Vagina (tissue), 2 donors: Measurements from ENCODE around the gene E2F8. TPM values are rescaled to one million over a fixed set of nuclear protein-coding genes. Genes with fewer than 3 reads are reported as not detected.

Experiments
- DNase-seq, 2 donors: peaks; one replicate each; pipeline ENCODE4 v3.0.0-alpha.2; 2017; ENCODE audit errors: extremely low spot score in 2 of 2
- H3K27ac ChIP-seq: fragments of 200-600 bp; sonication (generic); one replicate; pipeline ENCODE4 v1.5.1; 2019
- H3K27me3 ChIP-seq: fragments of 200-600 bp; sonication (generic); one replicate; pipeline ENCODE4 v1.5.1; 2019
- H3K36me3 ChIP-seq, 2 donors: fragments of 200-600 bp; sonication (generic); one replicate each; pipeline ENCODE4 v1.5.1; 2017 to 2019
- H3K4me1 ChIP-seq: fragments of 200-600 bp; sonication (generic); one replicate; pipeline ENCODE4 v1.5.1; 2019
- H3K4me3 ChIP-seq, 2 donors: fragments of 200-600 bp; sonication (generic); 1 replicate in 1 of 2; 2 replicates in 1 of 2; pipeline ENCODE4 v1.5.1; 2016 to 2019
- H3K9me3 ChIP-seq: fragments of 200-600 bp; sonication (generic); one replicate; pipeline ENCODE4 v1.5.1; 2019
- CTCF ChIP-seq, 3 experiments: fragments of 450-650 bp in 2 of 3; fragments of 200-600 bp in 1 of 3; sonication (generic) in 1 of 3; IDR thresholded peaks; one replicate each; pipeline ENCODE4 v1.5.1; 2017 to 2019; ENCODE audit warnings: antibody characterized with exemption in 3 of 3, mild to moderate bottlenecking in 2 of 3, moderate library complexity in 2 of 3
- POLR2A ChIP-seq, 2 donors: fragments of 450-650 bp; IDR thresholded peaks; one replicate each; pipeline ENCODE4 v1.6.1; 2017; ENCODE audit warnings: antibody characterized with exemption in 2 of 2, mild to moderate bottlenecking in 2 of 2, moderate library complexity in 2 of 2
- POLR2AphosphoS5 ChIP-seq, 2 donors: sonication (generic); formaldehyde crosslinking; IDR thresholded peaks; one replicate each; pipeline ENCODE4 v1.9.0; 2017; ENCODE audit warnings: antibody characterized with exemption in 2 of 2, mild to moderate bottlenecking in 2 of 2, low read depth in 1 of 2; ENCODE audit not compliant: insufficient read depth in 1 of 2
- intact Hi-C: fragments of 100-400 bp; cut with DNase I; formaldehyde crosslinking; loops from one replicate; pipeline ENCODE4 v1.15.1; 2023
- total RNA-seq: library from RNA; depleted of rRNA; stranded (reverse); fragments of >200 nt; gene quantifications from one replicate; pipeline ENCODE4 v1.2.3, GENCODE V29; 2016

The E2F8 gene
- total RNA-seq, 1 donor from 2014 or later: 4.2 TPM

DNA sequence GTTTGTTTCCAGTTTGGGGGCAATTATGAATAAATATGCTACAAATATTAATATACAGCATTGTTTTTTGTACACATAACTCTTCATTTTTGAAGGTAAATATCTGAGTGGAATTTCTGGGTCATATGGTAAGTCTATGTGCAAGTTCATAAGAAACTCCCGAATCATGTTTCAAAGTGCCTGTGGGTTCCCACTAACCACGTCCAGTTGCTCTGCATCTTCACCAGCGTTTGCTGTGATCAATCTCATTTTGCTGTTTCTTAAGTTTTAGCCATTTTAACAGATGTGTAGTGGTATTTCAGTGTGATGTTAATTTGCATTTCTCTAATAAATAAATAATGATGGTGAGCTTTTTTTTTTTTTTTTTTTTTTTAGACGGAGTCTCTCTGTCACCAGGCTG is 24.7 kb downstream of the E2F8 start:
- no peaks in the 10 kb centered on the region for H3K9me3 ChIP-seq

GRCh38 chr11:19209617-19210370 is 31.0 kb downstream of the E2F8 start:
- H3K4me3 ChIP-seq: no peak overlapping the region
- intact Hi-C loops: no loop called here

More for the DNA sequence above, 24.7 kb downstream of the E2F8 start:
- H3K4me3 ChIP-seq: no peak overlapping the region
- H3K4me1 ChIP-seq: peaks cover 6% of the 10 kb centered on the region
- TF ChIP-seq CTCF (IDR thresholded peaks at IDR 0.05) (no peak), POLR2A (IDR thresholded peaks at IDR 0.05) (no peak), POLR2AphosphoS5 (IDR thresholded peaks at IDR 0.05; ENCODE audit: insufficient read depth in 1 of 2, low read depth in 1 of 2) (no peak)
- H3K27ac ChIP-seq: no peak overlapping the region
- no peak for DNase-seq
- intact Hi-C loops: no loop called here
- H3K27me3 ChIP-seq: no peaks in the 10 kb centered on the region
- no peaks in the 10 kb centered on the region for H3K36me3 ChIP-seq

DNA sequence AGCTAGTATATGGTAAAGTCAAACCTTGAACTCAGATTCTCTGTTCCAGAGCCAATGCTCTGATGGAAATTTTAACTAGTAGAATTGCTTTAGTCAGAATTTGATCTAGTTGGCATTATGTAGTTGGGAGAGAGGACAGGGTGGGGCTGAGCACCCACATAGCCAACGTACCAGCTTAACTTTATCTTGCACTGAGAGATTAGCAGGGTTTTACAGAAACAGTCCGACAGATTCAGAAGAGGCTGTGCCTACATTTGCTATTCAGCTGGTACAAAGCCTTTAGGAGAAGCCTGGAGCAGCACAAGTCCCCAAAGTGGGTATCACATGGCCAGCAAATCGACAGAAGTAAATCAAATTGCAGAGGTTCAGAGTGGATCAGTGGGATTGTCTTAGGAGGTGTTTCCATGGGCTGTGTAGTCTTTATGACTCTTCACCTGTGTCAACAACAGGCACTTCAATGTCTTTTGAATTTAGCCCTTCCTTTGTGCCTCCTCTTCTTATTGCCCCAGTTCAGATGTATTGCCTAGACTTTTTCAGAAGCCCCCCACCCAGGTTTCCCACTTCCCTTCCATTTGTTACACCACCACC is 31.7 kb downstream of the E2F8 start:
- Histone ChIP-seq H3K27me3 (no peaks in the 10 kb centered on the region), H3K4me3 (no peak overlapping the region), H3K27ac (no peak overlapping the region), H3K36me3 (no peaks in the 10 kb centered on the region), H3K4me1 (no peaks in the 10 kb centered on the region), H3K9me3 (no peaks in the 10 kb centered on the region)
- no peak for DNase-seq
- intact Hi-C loops: no loop called here
- no peak for TF ChIP-seq POLR2AphosphoS5 (IDR thresholded peaks at IDR 0.05; ENCODE audit: insufficient read depth in 1 of 2, low read depth in 1 of 2)

More at GRCh38 chr11:19209617-19210370, 31.0 kb downstream of the E2F8 start:
- TF ChIP-seq POLR2A (IDR thresholded peaks at IDR 0.05) (no peak), POLR2AphosphoS5 (IDR thresholded peaks at IDR 0.05; ENCODE audit: insufficient read depth in 1 of 2, low read depth in 1 of 2) (no peak), CTCF (IDR thresholded peaks at IDR 0.05) (no peak)
- DNase-seq: no peak
- Histone ChIP-seq H3K9me3 (no peaks in the 10 kb centered on the region), H3K36me3 (no peaks in the 10 kb centered on the region), H3K27me3 (no peaks in the 10 kb centered on the region), H3K4me1 (no peaks in the 10 kb centered on the region), H3K27ac (no peak overlapping the region)

GRCh38 chr11:19208181-19208580 is 32.6 kb downstream of the E2F8 start:
- no peaks in the 10 kb centered on the region for H3K27me3 ChIP-seq
- intact Hi-C loops: no loop called here
- DNase-seq: no peak
- H3K9me3 ChIP-seq: no peaks in the 10 kb centered on the region
- no peaks in the 10 kb centered on the region for H3K36me3 ChIP-seq
- TF ChIP-seq POLR2AphosphoS5 (IDR thresholded peaks at IDR 0.05; ENCODE audit: insufficient read depth in 1 of 2, low read depth in 1 of 2) (no peak), POLR2A (IDR thresholded peaks at IDR 0.05) (no peak), CTCF (IDR thresholded peaks at IDR 0.05) (no peak)
- H3K4me3 ChIP-seq: no peak overlapping the region
- no peak overlapping the region for H3K27ac ChIP-seq
- H3K4me1 ChIP-seq: no peaks in the 10 kb centered on the region

DNA sequence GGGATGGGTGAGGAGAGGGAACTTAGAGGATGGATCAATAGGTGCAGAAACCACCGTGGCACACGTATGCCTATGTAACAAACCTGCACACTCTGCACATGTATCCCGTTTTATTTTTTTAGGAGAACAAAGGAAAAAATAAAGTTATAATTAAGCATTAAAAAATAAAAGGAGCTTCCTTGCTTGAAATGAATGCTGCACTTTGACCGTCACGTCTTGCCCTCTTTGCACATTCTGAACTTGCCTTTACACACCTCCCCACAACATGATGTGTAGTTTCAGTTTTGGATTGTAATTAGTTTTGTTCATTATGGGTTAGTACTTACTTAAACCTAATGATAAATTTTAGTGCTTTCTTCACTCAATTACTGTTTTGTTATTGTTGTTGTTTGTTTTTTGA is 35.9 kb downstream of the E2F8 start:
- Histone ChIP-seq H3K4me3 (no peak overlapping the region), H3K36me3 (no peaks in the 10 kb centered on the region), H3K9me3 (no peaks in the 10 kb centered on the region), H3K4me1 (no peaks in the 10 kb centered on the region), H3K27ac (no peak overlapping the region), H3K27me3 (no peaks in the 10 kb centered on the region)
- no peak for DNase-seq
- intact Hi-C loops: no loop called here
- TF ChIP-seq POLR2AphosphoS5 (IDR thresholded peaks at IDR 0.05; ENCODE audit: insufficient read depth in 1 of 2, low read depth in 1 of 2) (no peak), CTCF (IDR thresholded peaks at IDR 0.05) (no peak), POLR2A (IDR thresholded peaks at IDR 0.05) (no peak)
